NCI-H526 (cell line): ENCODE data around the gene HDAC4.
A peak's percentile ranks its signal among the peaks of the same experiment; 100 is the strongest.

ENCODE experiments used
- DNase-seq, 2 experiments: peaks; one replicate each; lab custom pipeline; 2025; lab: John Stamatoyannopoulos, UW

The HDAC4 gene

GRCh38 chr2:239202343-239202742 lies 198.5 kb downstream of the HDAC4 start:
- DNase-seq, result no peak

GRCh38 chr2:239201884-239202283 lies 198.9 kb downstream of the HDAC4 start:
- DNase-seq, result no peak

GRCh38 chr2:239201531-239201876 lies 199.3 kb downstream of the HDAC4 start:
- DNase-seq, result no peak

GRCh38 chr2:239200646-239201530 lies 199.9 kb downstream of the HDAC4 start:
- no peak for DNase-seq

GRCh38 chr2:239199041-239199768 lies 201.6 kb downstream of the HDAC4 start:
- DNase-seq, result no peak

GRCh38 chr2:239198221-239198620 lies 202.6 kb downstream of the HDAC4 start:
- no peak for DNase-seq

- no peak for DNase-seq
Observed at GRCh38 chr2:239197146-239197545, 203.7 kb downstream of the HDAC4 start.

GRCh38 chr2:239196474-239197021 lies 204.3 kb downstream of the HDAC4 start:
- no peak for DNase-seq

GRCh38 chr2:239195992-239196391 lies 204.8 kb downstream of the HDAC4 start:
- DNase-seq, result no peak

GRCh38 chr2:239195318-239195871 lies 205.4 kb downstream of the HDAC4 start:
- no peak for DNase-seq

- no peak for DNase-seq
Observed at GRCh38 chr2:239194731-239195317, 206.0 kb downstream of the HDAC4 start.

GRCh38 chr2:239193925-239194677 lies 206.7 kb downstream of the HDAC4 start:
- peak in 1 of 2 experiments; percentile 41 for DNase-seq

GRCh38 chr2:239193401-239193811 lies 207.4 kb downstream of the HDAC4 start:
- DNase-seq, result no peak

- DNase-seq, result no peak
Observed at GRCh38 chr2:239192975-239193374, 207.8 kb downstream of the HDAC4 start.

- DNase-seq, result no peak
Observed at GRCh38 chr2:239192456-239192855, 208.4 kb downstream of the HDAC4 start.

- DNase-seq, result no peak
Observed at GRCh38 chr2:239190921-239191885, 209.6 kb downstream of the HDAC4 start.

- no peak for DNase-seq
Observed at GRCh38 chr2:239190361-239190760, 210.5 kb downstream of the HDAC4 start.

GRCh38 chr2:239189711-239190131 lies 211.1 kb downstream of the HDAC4 start:
- no peak for DNase-seq

GRCh38 chr2:239188536-239188935 lies 212.3 kb downstream of the HDAC4 start:
- DNase-seq, result no peak
